Vagina (tissue), 2 donors: ENCODE results near the gene ARHGEF12. TPM values are rescaled to one million over a fixed set of nuclear protein-coding genes. Genes with fewer than 3 reads are reported as not detected.

ENCODE experiments used
- DNase-seq, 2 donors: peaks; one replicate each; pipeline ENCODE4 v3.0.0-alpha.2; 2017; ENCODE audit errors: extremely low spot score in 2 of 2
- H3K27ac ChIP-seq: fragments of 200-600 bp; sonication (generic); one replicate; pipeline ENCODE4 v1.5.1; 2019
- H3K27me3 ChIP-seq: fragments of 200-600 bp; sonication (generic); one replicate; pipeline ENCODE4 v1.5.1; 2019
- H3K36me3 ChIP-seq, 2 donors: fragments of 200-600 bp; sonication (generic); one replicate each; pipeline ENCODE4 v1.5.1; 2017 to 2019
- H3K4me1 ChIP-seq: fragments of 200-600 bp; sonication (generic); one replicate; pipeline ENCODE4 v1.5.1; 2019
- H3K4me3 ChIP-seq, 2 donors: fragments of 200-600 bp; sonication (generic); 1 replicate in 1 of 2; 2 replicates in 1 of 2; pipeline ENCODE4 v1.5.1; 2016 to 2019
- H3K9me3 ChIP-seq: fragments of 200-600 bp; sonication (generic); one replicate; pipeline ENCODE4 v1.5.1; 2019
- POLR2A ChIP-seq, 2 donors: fragments of 450-650 bp; IDR thresholded peaks; one replicate each; pipeline ENCODE4 v1.6.1; 2017; ENCODE audit warnings: antibody characterized with exemption in 2 of 2, mild to moderate bottlenecking in 2 of 2, moderate library complexity in 2 of 2
- POLR2AphosphoS5 ChIP-seq, 2 donors: sonication (generic); formaldehyde crosslinking; IDR thresholded peaks; one replicate each; pipeline ENCODE4 v1.9.0; 2017; ENCODE audit warnings: antibody characterized with exemption in 2 of 2, mild to moderate bottlenecking in 2 of 2, low read depth in 1 of 2; ENCODE audit not compliant: insufficient read depth in 1 of 2
- intact Hi-C: fragments of 100-400 bp; cut with DNase I; formaldehyde crosslinking; loops from one replicate; pipeline ENCODE4 v1.15.1; 2023
- total RNA-seq: library from RNA; depleted of rRNA; stranded (reverse); fragments of >200 nt; gene quantifications from one replicate; pipeline ENCODE4 v1.2.3, GENCODE V29; 2016
- TF ChIP-seq, protein P1 (sequence below), 3 experiments: fragments of 450-650 bp in 2 of 3; fragments of 200-600 bp in 1 of 3; sonication (generic) in 1 of 3; IDR thresholded peaks; one replicate each; pipeline ENCODE4 v1.5.1; 2017 to 2019; ENCODE audit warnings: antibody characterized with exemption in 3 of 3, mild to moderate bottlenecking in 2 of 3, moderate library complexity in 2 of 3

Gene ARHGEF12
- total RNA-seq, 1 donor from 2014 or later, result 106 TPM

DNA sequence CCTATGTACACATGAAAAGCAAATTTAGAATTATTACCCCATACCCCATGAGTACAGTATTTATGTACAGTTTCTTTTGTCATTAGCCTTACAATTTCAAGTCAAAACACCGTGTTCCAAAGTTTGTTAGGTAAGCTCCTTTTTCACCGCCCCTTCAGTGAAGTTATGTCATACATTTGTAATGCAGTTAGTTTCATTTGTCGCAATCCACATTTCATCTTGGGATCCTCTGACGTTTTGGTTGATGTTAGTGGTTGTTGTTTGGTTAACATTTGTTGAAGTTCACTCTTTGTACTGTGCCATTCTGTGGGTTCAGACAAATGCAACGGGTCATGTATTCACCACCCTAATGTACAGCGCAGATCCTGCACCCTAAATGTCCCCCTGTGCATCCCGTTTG lies 45.2 kb downstream of the ARHGEF12 start:
- intact Hi-C loops, result no loop called here
- H3K4me1 ChIP-seq, result peaks cover 81% of the 10 kb centered on the region

DNA sequence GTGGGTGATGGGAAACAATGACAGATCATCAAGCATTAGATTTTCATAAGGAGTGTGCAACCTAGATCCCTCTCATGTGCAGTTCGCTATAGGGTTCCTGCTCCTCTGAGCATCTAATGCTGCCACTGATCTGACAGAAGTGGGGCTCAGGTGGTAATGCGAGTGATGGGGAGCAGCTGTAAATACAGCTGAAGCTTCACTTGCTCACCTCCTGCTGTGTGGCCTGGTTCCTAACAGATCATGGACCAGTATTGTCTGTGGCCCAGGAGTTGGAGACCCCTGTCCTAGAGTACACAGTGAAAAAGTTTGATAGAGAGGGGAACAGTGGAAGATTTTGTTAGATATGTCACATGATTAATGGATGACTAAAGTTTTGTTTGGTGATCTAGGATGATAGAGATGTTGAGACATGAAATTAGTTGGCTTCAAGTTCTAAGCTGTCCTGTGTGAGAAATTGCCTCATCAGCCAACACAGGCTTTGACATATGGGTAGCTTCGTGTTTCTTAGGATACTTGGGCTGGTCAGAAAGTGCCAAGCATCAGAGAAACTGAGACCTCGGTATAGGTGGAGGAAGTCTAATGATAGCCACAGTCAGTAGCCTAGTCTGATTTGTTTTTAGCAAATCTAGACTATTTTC lies 47.4 kb downstream of the ARHGEF12 start:
- no peak for DNase-seq
- H3K27me3 ChIP-seq, result no peaks in the 10 kb centered on the region
- no peaks in the 10 kb centered on the region for H3K36me3 ChIP-seq
- no peaks in the 10 kb centered on the region for H3K9me3 ChIP-seq
- intact Hi-C loops, result no loop called here
- no peak overlapping the region for H3K4me3 ChIP-seq
- H3K4me1 ChIP-seq, result peaks cover 79% of the 10 kb centered on the region
- H3K27ac ChIP-seq, result no peak overlapping the region
- TF ChIP-seq, protein P1, sequence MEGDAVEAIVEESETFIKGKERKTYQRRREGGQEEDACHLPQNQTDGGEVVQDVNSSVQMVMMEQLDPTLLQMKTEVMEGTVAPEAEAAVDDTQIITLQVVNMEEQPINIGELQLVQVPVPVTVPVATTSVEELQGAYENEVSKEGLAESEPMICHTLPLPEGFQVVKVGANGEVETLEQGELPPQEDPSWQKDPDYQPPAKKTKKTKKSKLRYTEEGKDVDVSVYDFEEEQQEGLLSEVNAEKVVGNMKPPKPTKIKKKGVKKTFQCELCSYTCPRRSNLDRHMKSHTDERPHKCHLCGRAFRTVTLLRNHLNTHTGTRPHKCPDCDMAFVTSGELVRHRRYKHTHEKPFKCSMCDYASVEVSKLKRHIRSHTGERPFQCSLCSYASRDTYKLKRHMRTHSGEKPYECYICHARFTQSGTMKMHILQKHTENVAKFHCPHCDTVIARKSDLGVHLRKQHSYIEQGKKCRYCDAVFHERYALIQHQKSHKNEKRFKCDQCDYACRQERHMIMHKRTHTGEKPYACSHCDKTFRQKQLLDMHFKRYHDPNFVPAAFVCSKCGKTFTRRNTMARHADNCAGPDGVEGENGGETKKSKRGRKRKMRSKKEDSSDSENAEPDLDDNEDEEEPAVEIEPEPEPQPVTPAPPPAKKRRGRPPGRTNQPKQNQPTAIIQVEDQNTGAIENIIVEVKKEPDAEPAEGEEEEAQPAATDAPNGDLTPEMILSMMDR (IDR thresholded peaks at IDR 0.05), result no peak
- TF ChIP-seq POLR2A (IDR thresholded peaks at IDR 0.05) (no peak), POLR2AphosphoS5 (IDR thresholded peaks at IDR 0.05; ENCODE audit: insufficient read depth in 1 of 2, low read depth in 1 of 2) (no peak)

More for the DNA sequence above, 45.2 kb downstream of the ARHGEF12 start:
- Histone ChIP-seq H3K27ac (no peak overlapping the region), H3K9me3 (no peaks in the 10 kb centered on the region), H3K4me3 (no peak overlapping the region), H3K27me3 (no peaks in the 10 kb centered on the region), H3K36me3 (no peaks in the 10 kb centered on the region)
- TF ChIP-seq POLR2A (IDR thresholded peaks at IDR 0.05) (no peak), POLR2AphosphoS5 (IDR thresholded peaks at IDR 0.05; ENCODE audit: insufficient read depth in 1 of 2, low read depth in 1 of 2) (no peak)
- TF ChIP-seq, protein P1 (IDR thresholded peaks at IDR 0.05), result no peak
- DNase-seq, result no peak

DNA sequence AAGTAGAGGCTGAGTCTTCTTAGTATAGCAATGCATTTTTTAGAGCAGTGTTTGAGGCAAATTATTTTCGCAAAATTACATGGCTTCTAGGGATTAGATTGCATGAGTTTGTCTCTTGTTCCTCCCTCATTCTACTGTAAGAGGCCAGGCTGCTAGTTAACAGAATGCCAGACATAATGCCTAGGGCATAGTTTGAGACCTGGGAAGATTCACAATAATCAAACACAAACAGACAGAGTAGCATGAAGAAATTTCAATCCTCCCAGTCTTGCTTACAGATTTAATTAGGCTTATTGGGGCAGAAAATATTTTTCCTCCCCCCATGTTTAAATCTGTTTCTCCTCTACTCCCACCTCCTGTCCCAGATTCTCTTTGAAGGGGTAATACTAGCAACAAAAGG lies 48.3 kb downstream of the ARHGEF12 start:
- Histone ChIP-seq H3K9me3 (no peaks in the 10 kb centered on the region), H3K4me1 (peaks cover 70% of the 10 kb centered on the region), H3K27ac (no peak overlapping the region), H3K27me3 (no peaks in the 10 kb centered on the region), H3K4me3 (no peak overlapping the region), H3K36me3 (no peaks in the 10 kb centered on the region)
- intact Hi-C loops, result no loop called here
- no peak for DNase-seq
- TF ChIP-seq POLR2AphosphoS5 (IDR thresholded peaks at IDR 0.05; ENCODE audit: insufficient read depth in 1 of 2, low read depth in 1 of 2), result no peak
- TF ChIP-seq, protein P1 (IDR thresholded peaks at IDR 0.05), result no peak
- TF ChIP-seq POLR2A (IDR thresholded peaks at IDR 0.05), result no peak

DNA sequence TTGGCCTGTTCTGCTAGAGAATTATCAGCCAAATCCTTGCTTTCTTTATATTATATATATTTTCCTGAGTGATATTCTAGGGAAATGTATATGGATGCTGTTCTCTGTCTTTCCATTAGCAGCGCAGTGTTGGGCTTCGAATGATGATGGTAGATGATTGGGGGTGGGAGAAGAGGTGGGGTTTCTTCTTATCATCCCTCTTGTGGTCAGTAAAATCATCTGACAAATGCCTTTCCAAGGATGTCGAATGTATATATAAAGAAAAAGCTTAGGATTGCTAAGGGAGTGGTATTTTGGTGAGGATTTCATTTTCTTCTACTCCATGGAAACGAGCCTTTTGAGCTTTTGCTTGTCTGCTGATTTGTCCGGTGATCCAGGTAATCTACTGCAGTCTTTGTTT lies 48.9 kb downstream of the ARHGEF12 start:
- no peak for DNase-seq
- intact Hi-C loops, result no loop called here
- TF ChIP-seq, protein P1 (IDR thresholded peaks at IDR 0.05), result no peak
- TF ChIP-seq POLR2AphosphoS5 (IDR thresholded peaks at IDR 0.05; ENCODE audit: insufficient read depth in 1 of 2, low read depth in 1 of 2) (no peak), POLR2A (IDR thresholded peaks at IDR 0.05) (no peak)
- Histone ChIP-seq H3K36me3 (no peaks in the 10 kb centered on the region), H3K27ac (no peak overlapping the region), H3K9me3 (no peaks in the 10 kb centered on the region), H3K4me1 (peaks cover 67% of the 10 kb centered on the region), H3K27me3 (no peaks in the 10 kb centered on the region), H3K4me3 (no peak overlapping the region)

DNA sequence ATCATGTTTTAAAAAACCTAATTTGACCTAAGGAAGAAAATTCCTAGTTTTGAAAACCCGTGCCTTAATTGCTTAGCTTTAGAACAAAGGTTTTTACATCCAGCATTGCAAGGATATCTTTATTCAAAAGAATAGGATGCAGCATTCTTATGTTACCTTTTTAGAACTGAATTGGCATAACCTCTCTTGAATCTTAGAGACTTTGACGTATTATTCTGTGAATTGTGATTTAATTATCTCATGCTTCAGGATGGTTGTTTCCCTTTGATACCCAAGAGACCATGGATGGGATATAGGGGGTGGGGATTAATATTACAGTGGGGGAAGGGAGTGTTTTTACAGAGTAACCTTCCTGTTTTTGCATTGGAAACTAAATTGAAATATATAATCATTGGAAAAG lies 49.4 kb downstream of the ARHGEF12 start:
- Histone ChIP-seq H3K9me3 (no peaks in the 10 kb centered on the region), H3K36me3 (no peaks in the 10 kb centered on the region), H3K27ac (no peak overlapping the region), H3K27me3 (no peaks in the 10 kb centered on the region), H3K4me1 (peaks cover 67% of the 10 kb centered on the region), H3K4me3 (no peak overlapping the region)
- intact Hi-C loops, result no loop called here
- TF ChIP-seq POLR2A (IDR thresholded peaks at IDR 0.05) (no peak), POLR2AphosphoS5 (IDR thresholded peaks at IDR 0.05; ENCODE audit: insufficient read depth in 1 of 2, low read depth in 1 of 2) (no peak)
- TF ChIP-seq, protein P1 (IDR thresholded peaks at IDR 0.05), result no peak
- DNase-seq, result no peak
